ENCODE data around the gene SLC6A7. TPM values are rescaled to one million over a fixed set of nuclear protein-coding genes. Genes with fewer than 3 reads are reported as not detected.

SLC6A7 gene
- total and polyA plus RNA-seq, 8 donors, result 29.3 TPM; not detected in 7

DNA sequence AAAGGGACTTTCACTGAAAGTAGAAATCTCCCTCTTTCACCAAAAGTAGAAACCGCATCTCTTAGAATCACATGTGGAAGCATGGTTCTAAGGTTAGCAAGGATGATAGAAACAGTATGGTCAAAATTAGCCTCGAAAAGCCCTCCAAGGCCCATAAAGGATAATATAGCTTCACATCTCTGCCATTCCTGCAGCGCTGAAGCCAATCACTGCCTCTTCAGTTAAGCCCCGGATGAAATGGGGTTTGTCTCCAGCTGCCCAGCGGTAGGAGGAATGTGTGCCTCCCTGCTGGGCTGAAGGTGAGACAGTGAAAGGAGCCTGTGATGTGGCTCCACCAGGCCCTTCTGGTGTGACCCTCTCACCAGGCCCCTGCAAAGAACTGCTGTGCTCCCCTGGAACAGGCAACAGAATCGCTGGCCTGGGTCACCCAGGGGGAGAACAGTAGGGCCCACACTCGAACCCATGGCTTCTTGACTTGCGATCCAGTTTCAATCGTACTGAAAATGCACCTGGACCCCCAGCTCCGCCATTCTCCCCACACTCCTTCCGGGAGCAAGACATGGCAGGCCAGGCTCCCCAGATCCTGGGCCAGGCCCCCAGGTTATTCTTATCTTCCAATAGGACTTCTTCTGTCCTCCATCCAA is 52.5 kb downstream of the SLC6A7 start:
- TF ChIP-seq POLR2A (IDR thresholded peaks at IDR 0.05) (no peak), POLR2AphosphoS5 (IDR thresholded peaks at IDR 0.05) (no peak), EP300 (IDR thresholded peaks at IDR 0.05) (no peak)
- TF ChIP-seq, protein P1, sequence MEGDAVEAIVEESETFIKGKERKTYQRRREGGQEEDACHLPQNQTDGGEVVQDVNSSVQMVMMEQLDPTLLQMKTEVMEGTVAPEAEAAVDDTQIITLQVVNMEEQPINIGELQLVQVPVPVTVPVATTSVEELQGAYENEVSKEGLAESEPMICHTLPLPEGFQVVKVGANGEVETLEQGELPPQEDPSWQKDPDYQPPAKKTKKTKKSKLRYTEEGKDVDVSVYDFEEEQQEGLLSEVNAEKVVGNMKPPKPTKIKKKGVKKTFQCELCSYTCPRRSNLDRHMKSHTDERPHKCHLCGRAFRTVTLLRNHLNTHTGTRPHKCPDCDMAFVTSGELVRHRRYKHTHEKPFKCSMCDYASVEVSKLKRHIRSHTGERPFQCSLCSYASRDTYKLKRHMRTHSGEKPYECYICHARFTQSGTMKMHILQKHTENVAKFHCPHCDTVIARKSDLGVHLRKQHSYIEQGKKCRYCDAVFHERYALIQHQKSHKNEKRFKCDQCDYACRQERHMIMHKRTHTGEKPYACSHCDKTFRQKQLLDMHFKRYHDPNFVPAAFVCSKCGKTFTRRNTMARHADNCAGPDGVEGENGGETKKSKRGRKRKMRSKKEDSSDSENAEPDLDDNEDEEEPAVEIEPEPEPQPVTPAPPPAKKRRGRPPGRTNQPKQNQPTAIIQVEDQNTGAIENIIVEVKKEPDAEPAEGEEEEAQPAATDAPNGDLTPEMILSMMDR (IDR thresholded peaks at IDR 0.05), result no peak
- peaks cover 0 to 15% (median 9%) of the 10 kb centered on the region in 4 donors for H3K4me1 ChIP-seq
- no peak overlapping the region for H3K4me3 ChIP-seq
- H3K36me3 ChIP-seq, result no peaks in the 10 kb centered on the region
- no peak for DNase-seq
- H3K9me3 ChIP-seq, result no peaks in the 10 kb centered on the region
- no peaks in the 10 kb centered on the region for H3K27me3 ChIP-seq
- intact Hi-C loops (cut with DNase I; ENCODE audit: low total_unique reads), result no loop called here
- H3K27ac ChIP-seq, result no peak overlapping the region
- WGBS, 5 donors, result 84 to 91% (median 91%) methylated on average over 10 to 11 of the region's 11 CpGs

DNA sequence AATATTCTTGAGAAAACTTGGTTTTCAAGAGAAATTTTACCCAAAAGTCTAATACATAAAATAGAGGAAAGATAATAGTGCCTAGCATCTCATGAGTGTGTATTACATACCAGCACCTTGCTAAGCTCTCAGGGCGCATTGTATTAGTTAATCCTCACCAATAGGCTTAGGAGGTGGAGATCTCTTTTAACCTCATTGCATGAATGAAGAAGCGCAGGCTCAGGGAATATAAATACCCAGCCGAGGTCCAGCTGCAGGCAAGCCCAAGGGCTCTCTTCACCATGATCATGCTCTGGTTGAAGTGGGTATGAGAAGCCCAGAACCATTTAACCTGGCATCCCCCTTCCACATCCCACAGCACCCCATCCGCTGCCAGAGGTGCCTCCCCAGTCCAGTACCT is 53.7 kb downstream of the SLC6A7 start:
- no peaks in the 10 kb centered on the region for H3K27me3 ChIP-seq
- H3K36me3 ChIP-seq, result no peaks in the 10 kb centered on the region
- H3K4me3 ChIP-seq, result no peak overlapping the region
- TF ChIP-seq POLR2A (IDR thresholded peaks at IDR 0.05), result no peak
- no peak for TF ChIP-seq POLR2AphosphoS5 (IDR thresholded peaks at IDR 0.05)
- TF ChIP-seq EP300 (IDR thresholded peaks at IDR 0.05), result no peak
- TF ChIP-seq, protein P1 (IDR thresholded peaks at IDR 0.05), result no peak
- H3K4me1 ChIP-seq, result peaks cover 0 to 15% (median 9%) of the 10 kb centered on the region in 4 donors
- 65 to 93% (median 87%) methylated on average over 4 of the region's 4 CpGs for WGBS, 5 donors
- no peak overlapping the region for H3K27ac ChIP-seq
- no peaks in the 10 kb centered on the region for H3K9me3 ChIP-seq
- intact Hi-C loops (cut with DNase I; ENCODE audit: low total_unique reads), result no loop called here
- no peak for DNase-seq

DNA sequence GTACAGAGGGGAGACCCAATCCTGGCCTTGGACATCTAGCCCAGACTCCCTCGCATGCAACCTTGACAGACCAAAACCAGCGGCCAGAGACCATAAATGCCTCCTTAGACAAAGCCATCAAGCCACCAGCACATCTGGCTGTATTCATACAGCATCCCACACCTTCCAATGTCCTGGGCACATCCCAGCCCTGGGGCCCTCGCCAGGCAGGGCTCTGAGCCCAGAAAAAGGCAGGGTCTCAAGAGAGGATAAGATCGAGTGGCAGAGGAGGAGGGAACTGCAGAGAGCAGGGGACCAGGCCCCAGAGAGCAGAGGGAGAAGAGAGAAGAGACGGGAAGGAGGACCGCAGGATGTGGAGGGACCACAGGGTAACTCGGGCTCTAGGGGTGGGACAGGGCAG is 54.3 kb downstream of the SLC6A7 start:
- TF ChIP-seq EP300 (IDR thresholded peaks at IDR 0.05) (no peak), POLR2A (IDR thresholded peaks at IDR 0.05) (no peak), POLR2AphosphoS5 (IDR thresholded peaks at IDR 0.05) (no peak)
- TF ChIP-seq, protein P1 (IDR thresholded peaks at IDR 0.05), result no peak
- intact Hi-C loops (cut with DNase I; ENCODE audit: low total_unique reads), result no loop called here
- H3K36me3 ChIP-seq, result no peaks in the 10 kb centered on the region
- no peaks in the 10 kb centered on the region for H3K27me3 ChIP-seq
- H3K4me3 ChIP-seq, result no peak overlapping the region
- H3K27ac ChIP-seq, result no peak overlapping the region
- DNase-seq, result no peak
- peaks cover 0 to 15% (median 9%) of the 10 kb centered on the region in 4 donors for H3K4me1 ChIP-seq
- WGBS, 5 donors, result 75 to 82% (median 79%) methylated on average over 7 of the region's 7 CpGs
- H3K9me3 ChIP-seq, result no peaks in the 10 kb centered on the region

DNA sequence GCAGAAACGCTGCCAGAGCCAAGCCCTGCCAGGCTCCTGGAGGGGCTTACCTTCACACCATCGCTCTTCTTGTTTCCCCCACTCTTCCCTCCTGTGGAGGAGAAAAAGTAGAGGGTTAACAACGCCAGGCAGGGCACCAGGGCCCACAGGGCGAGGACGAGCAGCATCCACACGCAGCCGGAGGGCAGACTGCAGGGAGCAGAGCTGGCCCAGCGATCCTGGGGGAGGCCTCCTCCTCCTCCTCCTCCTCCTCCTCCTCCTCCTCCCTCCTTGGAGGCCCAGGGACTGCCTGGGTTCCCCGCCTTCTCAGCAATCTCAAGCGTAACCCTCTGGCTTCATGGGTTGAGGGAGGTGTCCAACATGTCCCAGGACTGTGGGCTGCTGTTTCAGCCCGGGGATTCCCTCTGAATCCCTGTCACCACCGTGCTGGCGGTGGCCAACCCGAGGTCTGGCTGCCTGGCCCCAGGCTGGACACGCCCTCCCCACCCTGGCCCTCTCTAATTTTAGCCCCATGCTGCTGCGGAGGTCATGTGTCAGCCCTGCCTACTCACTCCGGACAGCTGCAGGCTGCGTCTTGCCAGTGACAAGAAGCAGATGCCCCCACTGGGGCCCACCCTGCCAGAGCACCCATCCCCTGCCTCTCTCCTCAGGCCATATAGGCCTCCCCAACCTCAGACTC is 55.4 kb downstream of the SLC6A7 start:
- Histone ChIP-seq H3K4me3 (peak overlapping the region in 1 of 4 donors; percentile 16), H3K27ac (peak overlapping the region in 1 of 5 donors; percentile 9), H3K36me3 (no peaks in the 10 kb centered on the region), H3K4me1 (peaks cover 0 to 15% (median 9%) of the 10 kb centered on the region in 4 donors), H3K27me3 (no peaks in the 10 kb centered on the region), H3K9me3 (no peaks in the 10 kb centered on the region)
- TF ChIP-seq, protein P1 (IDR thresholded peaks at IDR 0.05), result no peak
- TF ChIP-seq POLR2AphosphoS5 (IDR thresholded peaks at IDR 0.05), result peak in 1 of 3 donors; percentile 8
- TF ChIP-seq POLR2A (IDR thresholded peaks at IDR 0.05), result no peak
- no peak for TF ChIP-seq EP300 (IDR thresholded peaks at IDR 0.05)
- peak in 1 of 2 donors; percentile 70 for DNase-seq
- intact Hi-C loops (cut with DNase I; ENCODE audit: low total_unique reads), result no loop called here
- 59 to 82% (median 61%) methylated on average over 10 to 18 of the region's 18 CpGs for WGBS, 5 donors

All from stomach (tissue), 9 donors.